ENCODE measurements around the gene CLEC18B.

CLEC18B gene

DNA sequence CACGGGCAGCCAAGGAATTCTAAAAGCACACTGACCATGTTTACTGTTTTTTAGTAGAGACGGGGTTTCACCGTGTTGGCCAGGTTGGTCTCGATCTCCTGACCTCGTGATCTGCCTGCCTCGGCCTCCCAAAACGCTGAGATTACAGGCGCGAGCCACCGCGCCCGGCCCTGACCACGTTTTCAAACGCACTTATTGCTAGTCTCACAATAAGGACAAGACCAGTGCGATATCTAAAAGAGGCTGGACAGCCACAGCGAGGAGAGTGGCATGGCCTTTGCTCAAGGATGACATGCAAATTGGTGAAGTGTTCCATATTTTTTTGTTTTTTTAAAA lies 35.0 kb upstream of the CLEC18B start:
- H3K36me3 ChIP-seq (ENCODE audit: control insufficient read depth in 2 of 2, insufficient read depth in 2 of 2, low read length in 2 of 2), result peaks cover 38 to 58% of the 10 kb centered on the region in 2 donors
- no peak overlapping the region for H3K27ac ChIP-seq (ENCODE audit: low read length)
- H3K27me3 ChIP-seq (ENCODE audit: control insufficient read depth in 1 of 2, insufficient read depth in 2 of 2, low read length in 2 of 2), result no peaks in the 10 kb centered on the region
- H3K4me3 ChIP-seq (ENCODE audit: low read length in 2 of 2), result no peak overlapping the region
- no peaks in the 10 kb centered on the region for H3K4me1 ChIP-seq (ENCODE audit: control insufficient read depth, insufficient read depth, low read length)
- H3K9ac ChIP-seq (ENCODE audit: low read length in 2 of 2), result no peak overlapping the region
- H3K9me3 ChIP-seq (ENCODE audit: control insufficient read depth in 2 of 2, low read length in 2 of 2), result no peaks in the 10 kb centered on the region

DNA sequence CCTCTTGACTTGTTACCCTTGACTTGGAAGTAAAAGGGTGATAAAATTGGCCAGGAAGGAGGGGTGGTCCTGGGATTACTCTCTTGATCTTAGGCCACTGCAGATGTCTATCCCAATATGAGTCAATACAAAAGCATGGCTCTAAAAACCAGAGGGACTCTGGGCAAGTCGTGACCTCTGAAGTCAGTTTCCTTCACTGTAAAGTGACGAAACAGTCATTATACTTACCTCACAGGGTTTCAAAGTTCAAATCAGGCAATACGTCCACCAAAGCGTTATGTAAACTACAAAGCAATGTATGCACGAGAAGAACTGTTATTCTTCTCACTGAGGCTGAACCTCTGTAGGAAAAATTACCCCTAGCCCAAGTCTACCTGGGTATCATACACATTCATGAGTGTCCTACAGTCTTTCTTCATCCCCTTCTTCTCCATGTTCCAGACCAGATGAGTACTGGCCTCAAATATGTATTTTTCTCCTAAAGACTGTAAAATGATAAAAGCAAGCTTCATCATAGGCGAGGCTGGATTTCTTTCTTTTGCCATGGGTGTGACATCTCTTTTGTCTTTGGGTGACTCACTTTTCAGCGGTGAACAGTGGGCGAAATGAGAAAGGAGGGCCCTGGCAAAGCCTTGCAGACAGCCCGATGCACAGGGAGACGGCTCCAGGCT lies 34.5 kb upstream of the CLEC18B start:
- Histone ChIP-seq H3K9ac (ENCODE audit: low read length in 2 of 2) (no peak overlapping the region), H3K9me3 (ENCODE audit: control insufficient read depth in 2 of 2, low read length in 2 of 2) (no peaks in the 10 kb centered on the region), H3K27ac (ENCODE audit: low read length) (no peak overlapping the region), H3K4me3 (ENCODE audit: low read length in 2 of 2) (no peak overlapping the region), H3K27me3 (ENCODE audit: control insufficient read depth in 1 of 2, insufficient read depth in 2 of 2, low read length in 2 of 2) (no peaks in the 10 kb centered on the region), H3K4me1 (ENCODE audit: control insufficient read depth, insufficient read depth, low read length) (no peaks in the 10 kb centered on the region), H3K36me3 (ENCODE audit: control insufficient read depth in 2 of 2, insufficient read depth in 2 of 2, low read length in 2 of 2) (peaks cover 42 to 61% of the 10 kb centered on the region in 2 donors)

DNA sequence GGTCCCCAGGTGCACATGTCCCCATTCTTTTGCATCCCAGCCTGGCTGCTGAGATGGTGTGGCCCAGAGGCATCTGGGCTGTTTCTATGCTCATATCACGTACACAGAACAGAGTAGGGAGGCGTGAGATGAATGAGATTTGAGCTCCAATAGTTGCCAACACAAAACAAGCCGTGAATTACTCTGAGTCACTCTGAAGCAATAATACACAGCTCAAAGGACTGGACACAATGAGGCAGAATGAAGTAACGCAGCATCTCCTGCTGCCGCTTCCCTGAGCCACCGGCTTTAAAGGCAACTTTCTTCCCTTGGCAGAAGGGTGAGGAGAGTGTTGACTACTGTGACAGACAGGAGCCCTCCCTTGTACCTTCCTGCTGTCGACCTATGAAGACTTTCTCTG lies 33.9 kb upstream of the CLEC18B start:
- Histone ChIP-seq H3K36me3 (ENCODE audit: control insufficient read depth in 2 of 2, insufficient read depth in 2 of 2, low read length in 2 of 2) (peaks cover 40 to 57% of the 10 kb centered on the region in 2 donors), H3K27me3 (ENCODE audit: control insufficient read depth in 1 of 2, insufficient read depth in 2 of 2, low read length in 2 of 2) (no peaks in the 10 kb centered on the region)

DNA sequence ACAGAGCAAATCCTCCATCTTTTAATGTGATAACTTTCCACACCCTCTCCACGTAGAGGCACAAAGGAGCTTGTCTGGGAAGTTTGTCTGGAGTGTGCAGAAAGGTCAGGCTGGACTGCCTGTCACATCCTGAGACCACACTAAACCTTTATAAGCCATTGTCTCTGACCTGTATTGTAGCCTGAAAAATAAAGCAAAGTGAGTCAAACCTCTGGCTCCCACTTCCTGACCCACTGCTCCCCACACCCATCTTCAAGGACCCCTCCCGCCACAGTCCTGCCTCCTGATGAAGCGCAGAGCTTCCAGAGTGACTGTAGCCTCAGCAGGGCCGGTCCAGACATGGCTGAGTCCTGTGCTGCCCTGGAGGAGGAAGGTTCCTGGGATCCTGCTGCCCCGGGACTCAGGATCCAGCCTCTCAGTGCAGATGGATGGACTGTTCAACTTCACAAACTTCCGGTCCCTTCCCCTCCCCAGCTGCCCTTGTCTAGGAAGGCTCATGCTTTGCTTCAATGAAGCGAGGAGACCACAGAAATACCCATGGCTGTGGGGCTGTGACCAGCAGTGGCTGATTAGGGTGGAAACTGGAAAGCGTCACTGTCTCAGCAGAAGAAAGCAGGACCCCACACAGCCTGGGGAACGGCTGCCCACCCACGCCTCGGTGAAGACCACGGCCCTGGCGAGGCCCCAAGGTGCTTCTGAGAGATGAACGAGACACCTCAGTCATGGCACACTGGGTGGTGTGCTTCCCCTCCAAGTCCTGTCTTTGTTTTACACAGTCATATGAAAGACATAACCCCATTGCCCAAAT lies 30.9 kb upstream of the CLEC18B start:
- Histone ChIP-seq H3K9me3 (ENCODE audit: control insufficient read depth in 2 of 2, low read length in 2 of 2) (no peaks in the 10 kb centered on the region), H3K4me3 (ENCODE audit: low read length in 2 of 2) (no peak overlapping the region), H3K27ac (ENCODE audit: low read length) (no peak overlapping the region), H3K27me3 (ENCODE audit: control insufficient read depth in 1 of 2, insufficient read depth in 2 of 2, low read length in 2 of 2) (no peaks in the 10 kb centered on the region), H3K4me1 (ENCODE audit: control insufficient read depth, insufficient read depth, low read length) (peaks cover 11% of the 10 kb centered on the region), H3K36me3 (ENCODE audit: control insufficient read depth in 2 of 2, insufficient read depth in 2 of 2, low read length in 2 of 2) (peaks cover 34 to 48% of the 10 kb centered on the region in 2 donors), H3K9ac (ENCODE audit: low read length in 2 of 2) (no peak overlapping the region)

More for the DNA sequence above, 33.9 kb upstream of the CLEC18B start:
- Histone ChIP-seq H3K9me3 (ENCODE audit: control insufficient read depth in 2 of 2, low read length in 2 of 2) (no peaks in the 10 kb centered on the region), H3K9ac (ENCODE audit: low read length in 2 of 2) (no peak overlapping the region), H3K4me3 (ENCODE audit: low read length in 2 of 2) (no peak overlapping the region), H3K4me1 (ENCODE audit: control insufficient read depth, insufficient read depth, low read length) (no peaks in the 10 kb centered on the region), H3K27ac (ENCODE audit: low read length) (no peak overlapping the region)

GRCh38 chr16:74450967-74451760 lies 29.9 kb upstream of the CLEC18B start:
- H3K27me3 ChIP-seq (ENCODE audit: control insufficient read depth in 1 of 2, insufficient read depth in 2 of 2, low read length in 2 of 2), result no peaks in the 10 kb centered on the region
- no peak overlapping the region for H3K27ac ChIP-seq (ENCODE audit: low read length)
- H3K4me1 ChIP-seq (ENCODE audit: control insufficient read depth, insufficient read depth, low read length), result peaks cover 11% of the 10 kb centered on the region
- H3K9me3 ChIP-seq (ENCODE audit: control insufficient read depth in 2 of 2, low read length in 2 of 2), result no peaks in the 10 kb centered on the region
- no peak overlapping the region for H3K9ac ChIP-seq (ENCODE audit: low read length in 2 of 2)
- peaks cover 30 to 45% of the 10 kb centered on the region in 2 donors for H3K36me3 ChIP-seq (ENCODE audit: control insufficient read depth in 2 of 2, insufficient read depth in 2 of 2, low read length in 2 of 2)
- no peak overlapping the region for H3K4me3 ChIP-seq (ENCODE audit: low read length in 2 of 2)

DNA sequence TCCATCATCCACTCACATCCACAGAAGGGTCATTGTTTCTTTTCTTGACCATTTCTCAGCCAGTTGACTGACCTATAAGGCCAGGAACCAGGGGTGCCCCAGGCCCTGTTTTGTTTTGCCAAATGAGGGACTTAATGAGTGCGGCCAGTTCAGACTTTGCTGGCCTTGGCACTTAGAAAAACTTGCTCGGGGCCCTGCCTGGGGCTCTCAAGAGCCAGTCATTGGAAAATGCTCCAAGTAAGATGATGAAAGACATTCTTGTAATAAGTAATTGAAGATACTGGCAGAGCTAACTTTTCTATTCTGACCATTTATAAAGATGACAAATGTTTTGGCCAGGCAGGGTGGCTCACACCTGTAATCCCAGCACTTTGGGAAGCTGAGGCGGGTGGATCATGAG lies 29.0 kb upstream of the CLEC18B start:
- Histone ChIP-seq H3K36me3 (ENCODE audit: control insufficient read depth in 2 of 2, insufficient read depth in 2 of 2, low read length in 2 of 2) (peaks cover 21 to 36% of the 10 kb centered on the region in 2 donors), H3K9me3 (ENCODE audit: control insufficient read depth in 2 of 2, low read length in 2 of 2) (no peaks in the 10 kb centered on the region), H3K4me1 (ENCODE audit: control insufficient read depth, insufficient read depth, low read length) (peaks cover 11% of the 10 kb centered on the region), H3K9ac (ENCODE audit: low read length in 2 of 2) (no peak overlapping the region), H3K4me3 (ENCODE audit: low read length in 2 of 2) (no peak overlapping the region), H3K27me3 (ENCODE audit: control insufficient read depth in 1 of 2, insufficient read depth in 2 of 2, low read length in 2 of 2) (no peaks in the 10 kb centered on the region), H3K27ac (ENCODE audit: low read length) (peak overlapping the region; percentile 31)

DNA sequence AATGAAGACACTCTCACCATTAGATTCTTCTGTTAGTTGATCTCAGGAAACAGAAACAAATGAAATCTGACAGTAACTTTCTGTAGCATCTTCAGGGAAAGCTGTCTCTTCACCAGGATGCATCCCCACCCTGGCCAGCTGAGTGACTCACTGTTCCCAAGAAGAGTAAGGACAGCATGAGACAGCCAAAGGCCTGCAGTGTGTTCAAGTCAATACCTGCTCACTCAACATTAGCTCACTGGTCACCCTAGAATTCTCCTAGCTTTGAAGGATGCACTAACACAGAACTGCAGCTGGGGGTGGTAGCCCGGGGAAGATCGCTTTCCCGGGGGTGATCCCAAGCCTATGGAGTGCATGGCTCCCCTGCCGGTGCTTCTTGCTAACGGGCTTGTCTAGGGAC lies 28.2 kb upstream of the CLEC18B start:
- Histone ChIP-seq H3K27ac (ENCODE audit: low read length) (peak overlapping the region; percentile 31), H3K9ac (ENCODE audit: low read length in 2 of 2) (no peak overlapping the region), H3K27me3 (ENCODE audit: control insufficient read depth in 1 of 2, insufficient read depth in 2 of 2, low read length in 2 of 2) (no peaks in the 10 kb centered on the region), H3K4me3 (ENCODE audit: low read length in 2 of 2) (no peak overlapping the region), H3K36me3 (ENCODE audit: control insufficient read depth in 2 of 2, insufficient read depth in 2 of 2, low read length in 2 of 2) (peaks cover 18 to 33% of the 10 kb centered on the region in 2 donors), H3K9me3 (ENCODE audit: control insufficient read depth in 2 of 2, low read length in 2 of 2) (no peaks in the 10 kb centered on the region), H3K4me1 (ENCODE audit: control insufficient read depth, insufficient read depth, low read length) (peaks cover 11% of the 10 kb centered on the region)

DNA sequence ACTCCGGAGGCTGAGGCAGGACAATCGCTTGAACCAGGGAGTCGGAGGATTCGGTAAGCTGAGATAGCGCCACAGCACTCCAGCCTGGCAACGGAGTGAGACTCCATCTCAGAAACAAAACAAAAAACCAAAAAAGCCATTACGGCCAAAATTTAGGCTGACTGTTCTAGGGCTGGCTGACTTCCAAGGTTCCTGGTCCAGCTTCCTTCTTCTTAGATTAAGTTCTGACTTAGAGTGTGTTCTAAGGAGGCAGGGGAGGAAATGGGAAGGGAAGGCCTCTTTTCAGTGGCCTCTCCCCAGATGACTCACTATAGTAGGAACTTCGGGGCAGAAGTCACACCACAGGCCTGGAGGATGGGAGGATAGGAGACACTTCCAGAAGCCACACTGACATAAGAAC lies 27.7 kb upstream of the CLEC18B start:
- Histone ChIP-seq H3K27me3 (ENCODE audit: control insufficient read depth in 1 of 2, insufficient read depth in 2 of 2, low read length in 2 of 2) (no peaks in the 10 kb centered on the region), H3K27ac (ENCODE audit: low read length) (peak overlapping the region; percentile 18), H3K4me1 (ENCODE audit: control insufficient read depth, insufficient read depth, low read length) (peaks cover 11% of the 10 kb centered on the region), H3K4me3 (ENCODE audit: low read length in 2 of 2) (peak overlapping the region in 1 of 2 donors; percentile 1), H3K9me3 (ENCODE audit: control insufficient read depth in 2 of 2, low read length in 2 of 2) (no peaks in the 10 kb centered on the region), H3K36me3 (ENCODE audit: control insufficient read depth in 2 of 2, insufficient read depth in 2 of 2, low read length in 2 of 2) (peaks cover 18 to 33% of the 10 kb centered on the region in 2 donors), H3K9ac (ENCODE audit: low read length in 2 of 2) (no peak overlapping the region)

- no peak overlapping the region for H3K4me3 ChIP-seq (ENCODE audit: low read length in 2 of 2)
- peaks cover 11 to 25% of the 10 kb centered on the region in 2 donors for H3K36me3 ChIP-seq (ENCODE audit: control insufficient read depth in 2 of 2, insufficient read depth in 2 of 2, low read length in 2 of 2)
- H3K27me3 ChIP-seq (ENCODE audit: control insufficient read depth in 1 of 2, insufficient read depth in 2 of 2, low read length in 2 of 2), result no peaks in the 10 kb centered on the region
- no peaks in the 10 kb centered on the region for H3K9me3 ChIP-seq (ENCODE audit: control insufficient read depth in 2 of 2, low read length in 2 of 2)
- no peak overlapping the region for H3K9ac ChIP-seq (ENCODE audit: low read length in 2 of 2)
- peaks cover 11% of the 10 kb centered on the region for H3K4me1 ChIP-seq (ENCODE audit: control insufficient read depth, insufficient read depth, low read length)
- H3K27ac ChIP-seq (ENCODE audit: low read length), result no peak overlapping the region
These were observed 26.3 kb upstream of the CLEC18B start for GRCh38 chr16:74447578-74447977.

GRCh38 chr16:74446866-74447265 lies 25.6 kb upstream of the CLEC18B start:
- no peak overlapping the region for H3K9ac ChIP-seq (ENCODE audit: low read length in 2 of 2)
- H3K27ac ChIP-seq (ENCODE audit: low read length), result no peak overlapping the region
- H3K4me1 ChIP-seq (ENCODE audit: control insufficient read depth, insufficient read depth, low read length), result peaks cover 11% of the 10 kb centered on the region

More at GRCh38 chr16:74446866-74447265, 25.6 kb upstream of the CLEC18B start:
- Histone ChIP-seq H3K9me3 (ENCODE audit: control insufficient read depth in 2 of 2, low read length in 2 of 2) (no peaks in the 10 kb centered on the region), H3K36me3 (ENCODE audit: control insufficient read depth in 2 of 2, insufficient read depth in 2 of 2, low read length in 2 of 2) (peaks cover 7 to 18% of the 10 kb centered on the region in 2 donors), H3K4me3 (ENCODE audit: low read length in 2 of 2) (no peak overlapping the region), H3K27me3 (ENCODE audit: control insufficient read depth in 1 of 2, insufficient read depth in 2 of 2, low read length in 2 of 2) (no peaks in the 10 kb centered on the region)

Measured in stomach smooth muscle (tissue), 2 donors.